GM12873 (cell line): ENCODE results near the gene GPR135.

Experiments
- TF ChIP-seq, protein P1 (sequence below): IDR thresholded peaks from 2 replicates; pipeline ENCODE4 v1.5.1; 2012; ENCODE audit warnings: low read depth, mild to moderate bottlenecking, moderate library complexity, low read length, control low read depth; ENCODE audit not compliant: insufficient read depth; ENCODE audit errors: missing control alignments

GPR135 gene

DNA sequence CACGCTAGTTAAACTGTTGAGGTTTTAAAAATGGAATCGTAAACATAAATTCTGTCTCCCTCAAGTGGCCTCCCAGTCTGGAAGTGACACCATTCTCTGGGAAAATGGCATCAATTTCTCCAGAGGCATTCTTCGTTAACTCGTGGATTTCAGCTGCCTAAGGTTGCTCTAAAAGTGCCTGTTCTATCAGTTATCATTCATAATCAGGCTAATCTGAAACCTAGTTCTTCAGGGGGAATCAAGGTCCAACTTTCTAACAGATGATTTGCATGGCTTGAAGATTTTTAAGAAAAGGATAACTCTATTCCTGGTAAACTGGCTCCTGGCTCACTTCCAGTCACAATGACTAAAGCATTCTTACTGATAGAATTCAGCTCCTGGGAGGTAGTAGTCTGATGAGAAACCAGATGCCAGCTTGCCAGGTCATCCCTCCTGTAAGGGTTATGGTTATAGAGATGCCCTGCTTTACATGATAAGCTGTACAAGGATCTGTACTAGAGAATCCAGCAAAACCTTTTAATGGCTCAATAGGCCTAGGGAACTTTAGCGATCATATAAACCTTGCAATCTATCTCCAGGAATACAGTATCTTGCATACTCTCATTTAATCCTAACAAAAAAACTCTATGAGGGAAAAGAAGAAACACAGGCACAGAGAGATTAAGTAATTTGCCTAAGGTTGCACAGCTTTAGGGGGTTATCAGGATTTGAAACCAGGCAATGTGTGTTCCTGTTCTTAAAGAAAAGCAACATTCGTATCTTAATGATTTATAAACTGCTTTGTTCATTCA lies 17.6 kb upstream of the GPR135 start:
- TF ChIP-seq, protein P1, sequence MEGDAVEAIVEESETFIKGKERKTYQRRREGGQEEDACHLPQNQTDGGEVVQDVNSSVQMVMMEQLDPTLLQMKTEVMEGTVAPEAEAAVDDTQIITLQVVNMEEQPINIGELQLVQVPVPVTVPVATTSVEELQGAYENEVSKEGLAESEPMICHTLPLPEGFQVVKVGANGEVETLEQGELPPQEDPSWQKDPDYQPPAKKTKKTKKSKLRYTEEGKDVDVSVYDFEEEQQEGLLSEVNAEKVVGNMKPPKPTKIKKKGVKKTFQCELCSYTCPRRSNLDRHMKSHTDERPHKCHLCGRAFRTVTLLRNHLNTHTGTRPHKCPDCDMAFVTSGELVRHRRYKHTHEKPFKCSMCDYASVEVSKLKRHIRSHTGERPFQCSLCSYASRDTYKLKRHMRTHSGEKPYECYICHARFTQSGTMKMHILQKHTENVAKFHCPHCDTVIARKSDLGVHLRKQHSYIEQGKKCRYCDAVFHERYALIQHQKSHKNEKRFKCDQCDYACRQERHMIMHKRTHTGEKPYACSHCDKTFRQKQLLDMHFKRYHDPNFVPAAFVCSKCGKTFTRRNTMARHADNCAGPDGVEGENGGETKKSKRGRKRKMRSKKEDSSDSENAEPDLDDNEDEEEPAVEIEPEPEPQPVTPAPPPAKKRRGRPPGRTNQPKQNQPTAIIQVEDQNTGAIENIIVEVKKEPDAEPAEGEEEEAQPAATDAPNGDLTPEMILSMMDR: no peak

DNA sequence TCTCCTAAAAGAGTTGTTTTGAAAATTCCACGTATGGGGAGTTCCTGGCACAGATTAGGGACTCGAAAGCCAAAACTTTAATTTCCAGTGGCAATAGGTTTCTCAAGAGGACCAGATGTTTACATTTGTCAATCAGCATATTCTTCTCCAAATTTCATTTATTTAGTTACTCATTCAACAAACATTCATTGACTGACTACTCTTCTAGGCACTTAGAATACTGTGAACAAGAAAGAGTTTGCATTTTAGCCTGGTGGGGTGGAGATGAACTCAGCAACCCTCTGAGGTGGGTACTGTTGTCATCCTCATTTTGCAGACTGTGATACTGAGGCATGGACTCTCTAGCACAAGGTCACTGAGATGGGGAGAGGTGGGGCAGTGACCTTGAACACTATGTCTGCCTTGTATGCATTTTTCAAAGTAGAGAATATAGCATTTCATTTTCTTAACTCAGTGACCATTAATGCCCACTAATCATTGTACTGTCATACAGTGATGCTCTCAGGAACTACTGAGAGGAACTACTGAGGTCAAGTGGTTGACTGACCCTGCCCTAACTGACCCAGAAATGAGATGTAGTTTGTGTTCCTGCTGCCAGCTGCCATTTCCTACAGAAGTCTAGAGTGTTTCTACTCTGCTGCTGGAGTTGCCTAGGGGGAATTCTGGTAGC lies 16.8 kb upstream of the GPR135 start:
- TF ChIP-seq, protein P1: no peak

DNA sequence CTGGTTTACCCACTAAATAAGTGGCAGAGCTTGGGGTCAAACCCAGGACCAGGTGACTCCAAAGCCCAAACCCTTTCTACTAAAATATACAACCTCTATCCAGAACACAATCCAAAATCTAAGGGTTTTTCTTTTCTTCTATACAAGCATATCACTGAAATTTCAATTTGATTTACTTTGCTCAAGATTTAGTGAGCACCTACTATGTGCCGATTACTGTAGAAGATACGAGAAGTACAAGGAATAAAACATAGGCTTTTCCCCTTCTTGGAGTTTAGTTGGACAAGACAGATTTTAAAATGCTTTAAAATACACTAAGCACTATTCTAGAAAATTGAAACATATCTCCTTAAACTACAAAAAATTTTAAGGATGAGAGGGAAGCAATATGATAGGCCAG lies 16.2 kb upstream of the GPR135 start:
- TF ChIP-seq, protein P1: no peak

DNA sequence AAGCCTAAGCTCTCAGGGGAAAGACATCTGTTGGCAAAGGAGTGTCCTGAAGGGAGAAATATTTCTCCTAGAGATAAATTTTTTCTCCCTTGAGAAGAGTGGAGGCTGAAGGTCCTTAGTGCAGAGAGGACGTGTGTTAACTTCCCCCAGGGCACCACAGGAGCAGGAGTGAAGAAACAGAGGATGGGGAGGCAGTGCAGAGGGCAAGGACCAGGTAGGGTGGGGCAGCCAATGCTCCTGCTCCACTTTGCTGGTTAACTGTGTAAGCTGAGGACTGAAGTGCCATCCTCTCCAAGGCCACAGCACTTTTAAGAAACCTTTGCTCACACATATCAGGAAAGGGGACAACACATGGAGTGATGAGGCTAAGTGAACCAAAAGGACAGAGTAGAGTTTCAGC lies 15.0 kb upstream of the GPR135 start:
- TF ChIP-seq, protein P1: no peak

DNA sequence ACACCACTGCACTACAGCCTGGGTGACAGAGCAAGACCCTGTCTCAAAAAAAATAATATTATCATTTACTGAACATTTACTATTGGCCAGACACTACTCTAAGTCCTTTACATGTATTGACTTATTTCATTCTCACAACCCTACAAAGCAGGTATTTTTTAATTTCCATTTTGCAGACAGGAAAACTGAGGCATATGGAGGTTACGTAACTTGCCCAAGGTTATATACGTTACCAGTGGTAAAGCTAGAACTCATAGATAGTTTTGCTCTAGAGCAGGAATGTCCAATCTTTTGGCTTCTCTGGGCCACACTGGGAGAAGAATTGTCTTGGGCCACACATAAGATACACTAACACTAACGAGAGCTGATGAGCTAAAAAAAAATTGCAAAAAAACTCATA lies 13.4 kb upstream of the GPR135 start:
- TF ChIP-seq, protein P1: no peak

DNA sequence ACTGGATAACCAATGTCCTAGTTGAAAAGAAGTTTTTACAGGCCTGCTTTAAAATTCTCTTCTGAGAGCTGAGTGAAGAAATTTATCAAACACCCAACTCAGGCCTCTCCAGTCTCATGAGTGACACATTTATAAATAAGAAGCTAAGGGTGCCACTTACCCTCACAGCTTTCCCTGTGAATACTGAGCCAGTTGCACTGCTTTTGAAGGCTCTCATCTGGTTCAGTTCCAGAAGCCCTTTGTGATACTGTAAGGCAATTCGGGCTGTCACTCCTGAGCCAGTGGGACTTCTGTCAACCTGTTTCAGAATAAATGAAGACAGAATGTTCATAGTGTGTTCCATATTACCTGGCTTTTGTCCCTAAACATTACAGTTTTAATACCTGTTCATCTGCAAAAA lies 10.5 kb upstream of the GPR135 start:
- TF ChIP-seq, protein P1: no peak

DNA sequence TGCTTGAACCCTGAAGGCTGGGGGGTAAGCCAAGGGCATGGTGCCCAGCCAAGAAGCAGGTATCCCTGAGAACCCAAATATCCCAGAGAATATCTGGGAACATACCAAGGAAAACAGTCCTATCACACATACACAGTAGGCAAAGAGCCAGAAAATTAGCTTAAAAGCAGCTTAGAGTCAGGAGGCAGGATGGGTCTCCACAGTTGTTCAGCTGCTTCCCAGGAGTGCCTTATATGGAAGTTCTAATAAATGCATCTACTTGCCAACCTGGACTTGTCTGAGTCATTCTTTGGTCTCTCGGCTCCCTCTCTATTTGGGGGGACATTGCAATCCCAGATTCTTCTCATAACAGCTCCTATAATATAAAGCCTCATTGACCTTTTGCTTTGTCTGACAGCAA lies 9.0 kb upstream of the GPR135 start:
- TF ChIP-seq, protein P1: no peak
